Activated T-helper 17 cell treated with anti-CD3 and anti-CD28 coated beads, Interleukin-2, amount 50 U/mL, for 72 hours (primary cell): ENCODE results near the gene NFKBIE. TPM values are rescaled to one million over a fixed set of nuclear protein-coding genes. Genes with fewer than 3 reads are reported as not detected.

Source experiments
- ATAC-seq: fragments of 150-1000 bp; cut with Tn5 transposase; replicated peaks from 2 replicates; pipeline ENCODE4 v1.10.0; 2021; ENCODE audit warnings: mild to moderate bottlenecking, moderate library complexity
- H3K27ac Mint-ChIP-seq: one replicate; pipeline ENCODE4 v1.8.0; 2022; ENCODE audit warnings: mixed read lengths
- H3K27me3 Mint-ChIP-seq: one replicate; pipeline ENCODE4 v1.8.0; 2022; ENCODE audit warnings: mixed read lengths
- H3K36me3 Mint-ChIP-seq: one replicate; pipeline ENCODE4 v1.8.0; 2022; ENCODE audit warnings: low read depth, mild to moderate bottlenecking, mixed read lengths
- H3K4me1 Mint-ChIP-seq: one replicate; pipeline ENCODE4 v1.8.0; 2022; ENCODE audit warnings: mixed read lengths
- H3K4me3 Mint-ChIP-seq: one replicate; pipeline ENCODE4 v1.8.0; 2022; ENCODE audit warnings: mild to moderate bottlenecking, mixed read lengths
- H3K9me3 Mint-ChIP-seq: one replicate; pipeline ENCODE4 v1.8.0; 2022; ENCODE audit warnings: mixed read lengths
- total RNA-seq, 2 donors: library from RNA; stranded (reverse); gene quantifications; one replicate each; pipeline ENCODE4 v1.2.3, GENCODE V29; 2022

The NFKBIE gene
- total RNA-seq, 2 donors from 2014 or later: 20.5 to 26.9 TPM

DNA sequence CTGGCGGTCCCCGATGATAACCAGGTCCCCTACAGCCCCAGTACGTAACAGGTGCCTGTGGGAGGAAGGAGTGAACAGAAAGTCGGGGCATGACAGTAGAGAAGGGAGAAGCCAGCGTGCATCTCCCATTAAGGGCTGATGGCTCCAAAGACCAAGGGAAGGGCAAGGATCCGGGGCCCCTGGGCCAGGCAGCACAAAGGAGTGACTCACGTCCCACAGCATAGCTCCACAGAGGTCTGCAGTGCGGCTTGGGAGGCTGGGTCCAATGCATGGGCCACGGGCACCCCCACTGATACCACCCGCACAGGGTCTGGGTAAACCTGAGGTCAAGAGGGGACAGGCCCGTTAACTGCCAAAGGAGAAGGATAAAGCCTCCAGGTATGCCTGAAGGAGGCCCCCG lies 37.5 kb upstream of the NFKBIE start:
- Mint-ChIP-seq H3K4me3 (no peak overlapping the region), H3K9me3 (no peaks in the 10 kb centered on the region), H3K27ac (no peak overlapping the region), H3K36me3 (peaks cover 59% of the 10 kb centered on the region), H3K27me3 (peaks cover 6% of the 10 kb centered on the region), H3K4me1 (no peaks in the 10 kb centered on the region)
- ATAC-seq: no peak

DNA sequence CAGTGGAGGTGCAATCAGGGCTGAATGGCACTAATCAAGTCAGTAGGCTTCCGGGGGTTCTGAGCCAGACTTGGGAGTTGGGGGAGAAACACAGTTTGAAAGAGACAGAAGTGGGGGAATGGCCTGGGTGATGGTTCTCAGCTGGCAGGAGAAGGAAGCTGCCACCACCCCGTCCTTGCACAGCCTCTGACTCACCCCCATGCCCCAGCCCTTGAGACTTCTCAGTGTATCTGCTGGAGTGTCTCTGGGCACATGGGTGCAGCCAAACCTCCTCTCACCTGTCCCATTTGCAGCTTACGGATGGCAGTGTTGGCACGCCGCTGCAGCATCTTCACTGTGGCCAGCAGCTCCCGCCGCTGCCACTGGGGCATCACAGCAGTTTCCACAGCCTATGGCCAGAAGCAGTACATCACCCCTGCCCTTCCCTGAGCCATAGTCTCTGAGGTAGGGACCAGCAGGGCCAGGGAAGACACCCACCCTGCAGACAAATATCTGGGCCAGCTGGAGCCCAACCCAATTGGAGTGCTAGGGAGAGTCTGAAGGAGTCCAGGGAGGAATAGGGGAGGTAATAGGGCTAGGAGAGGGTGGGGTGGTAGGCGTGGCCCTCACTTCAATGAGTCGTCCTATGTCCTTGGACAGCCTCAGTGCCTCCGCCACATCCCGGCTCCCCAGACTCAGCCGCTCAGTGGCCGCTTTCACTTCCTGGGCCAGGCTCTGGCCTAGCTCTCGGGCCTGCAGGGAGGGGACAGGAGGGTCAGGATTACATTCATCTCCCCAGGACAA lies 36.6 kb upstream of the NFKBIE start:
- Mint-ChIP-seq H3K27ac (no peak overlapping the region), H3K4me1 (no peaks in the 10 kb centered on the region), H3K9me3 (no peaks in the 10 kb centered on the region), H3K36me3 (peaks cover 57% of the 10 kb centered on the region), H3K4me3 (no peak overlapping the region), H3K27me3 (peaks cover 8% of the 10 kb centered on the region)
- ATAC-seq: no peak

DNA sequence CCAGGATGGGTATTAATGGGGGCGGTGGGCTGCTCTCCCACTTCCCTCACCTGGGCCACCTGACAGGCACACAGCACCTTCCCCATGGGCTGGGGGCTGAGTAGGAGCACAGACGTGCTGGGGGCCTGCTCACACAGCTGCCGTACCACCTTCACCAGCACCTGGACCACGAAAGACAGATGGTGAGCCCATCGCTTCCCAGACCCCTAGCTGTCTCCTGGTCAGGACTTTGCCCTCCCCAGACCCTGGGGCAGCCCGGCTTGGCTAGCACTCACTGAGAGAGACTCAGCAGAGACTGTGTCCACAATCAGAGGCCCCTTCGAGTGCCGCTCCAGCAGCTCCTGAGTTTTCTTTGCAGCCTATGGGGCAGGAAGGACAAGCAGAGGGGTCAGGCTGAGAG lies 35.8 kb upstream of the NFKBIE start:
- peaks cover 16% of the 10 kb centered on the region for H3K27me3 Mint-ChIP-seq
- H3K4me3 Mint-ChIP-seq: no peak overlapping the region
- H3K9me3 Mint-ChIP-seq: no peaks in the 10 kb centered on the region
- no peak overlapping the region for H3K27ac Mint-ChIP-seq
- no peak for ATAC-seq
- H3K4me1 Mint-ChIP-seq: no peaks in the 10 kb centered on the region
- peaks cover 57% of the 10 kb centered on the region for H3K36me3 Mint-ChIP-seq

DNA sequence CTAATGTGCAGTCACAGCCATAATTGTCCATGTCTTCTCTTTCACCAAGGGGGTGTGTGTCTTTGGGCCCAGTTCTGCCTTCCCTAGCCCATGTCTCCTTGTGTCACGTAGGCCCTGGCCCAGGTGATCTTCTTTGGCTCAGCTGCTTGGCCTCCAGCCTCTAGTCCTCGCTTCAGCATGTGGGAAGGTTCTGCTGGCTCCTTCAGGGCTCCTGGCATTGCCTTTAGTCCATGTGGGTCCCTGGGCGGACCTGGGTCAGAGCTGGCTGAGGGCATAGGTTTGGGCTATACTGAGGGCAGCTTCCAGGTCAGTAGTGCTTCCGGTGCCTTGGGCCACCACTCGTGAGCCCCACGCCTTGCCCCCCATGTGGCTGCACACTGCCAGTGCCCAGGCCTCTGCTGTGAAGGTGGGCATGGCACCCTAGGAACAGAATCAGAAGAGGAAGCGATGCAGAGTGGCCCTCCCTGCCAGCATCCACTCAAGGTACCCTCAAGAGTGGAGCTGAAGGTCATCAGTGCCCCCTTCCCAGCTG lies 35.0 kb upstream of the NFKBIE start:
- H3K27me3 Mint-ChIP-seq: peaks cover 20% of the 10 kb centered on the region
- H3K27ac Mint-ChIP-seq: peak overlapping the region; percentile 15
- no peak overlapping the region for H3K4me3 Mint-ChIP-seq
- H3K9me3 Mint-ChIP-seq: no peaks in the 10 kb centered on the region
- no peaks in the 10 kb centered on the region for H3K4me1 Mint-ChIP-seq
- peaks cover 49% of the 10 kb centered on the region for H3K36me3 Mint-ChIP-seq
- no peak for ATAC-seq

DNA sequence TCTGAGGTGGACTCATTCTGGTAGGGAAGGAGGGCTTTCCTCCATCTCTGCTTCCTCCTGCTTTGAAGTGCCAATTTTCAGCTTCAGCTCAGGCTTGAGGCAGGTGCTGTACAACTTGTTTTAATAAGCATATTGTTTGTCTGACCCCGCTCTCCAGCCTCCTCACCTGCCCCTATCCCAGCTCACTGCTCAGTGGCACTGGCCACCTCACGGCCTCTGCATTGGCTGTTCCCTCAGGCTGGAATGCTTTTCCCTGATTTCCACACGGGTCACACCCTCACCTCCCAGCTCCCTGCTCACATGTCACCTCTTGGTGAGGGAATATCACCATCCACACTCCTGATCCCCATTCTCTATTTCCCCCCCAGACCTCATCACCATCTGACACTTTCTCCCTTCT lies 33.5 kb upstream of the NFKBIE start:
- Mint-ChIP-seq H3K36me3 (peaks cover 36% of the 10 kb centered on the region), H3K27ac (no peak overlapping the region), H3K9me3 (no peaks in the 10 kb centered on the region), H3K4me1 (no peaks in the 10 kb centered on the region), H3K27me3 (peaks cover 30% of the 10 kb centered on the region), H3K4me3 (no peak overlapping the region)
- no peak for ATAC-seq

DNA sequence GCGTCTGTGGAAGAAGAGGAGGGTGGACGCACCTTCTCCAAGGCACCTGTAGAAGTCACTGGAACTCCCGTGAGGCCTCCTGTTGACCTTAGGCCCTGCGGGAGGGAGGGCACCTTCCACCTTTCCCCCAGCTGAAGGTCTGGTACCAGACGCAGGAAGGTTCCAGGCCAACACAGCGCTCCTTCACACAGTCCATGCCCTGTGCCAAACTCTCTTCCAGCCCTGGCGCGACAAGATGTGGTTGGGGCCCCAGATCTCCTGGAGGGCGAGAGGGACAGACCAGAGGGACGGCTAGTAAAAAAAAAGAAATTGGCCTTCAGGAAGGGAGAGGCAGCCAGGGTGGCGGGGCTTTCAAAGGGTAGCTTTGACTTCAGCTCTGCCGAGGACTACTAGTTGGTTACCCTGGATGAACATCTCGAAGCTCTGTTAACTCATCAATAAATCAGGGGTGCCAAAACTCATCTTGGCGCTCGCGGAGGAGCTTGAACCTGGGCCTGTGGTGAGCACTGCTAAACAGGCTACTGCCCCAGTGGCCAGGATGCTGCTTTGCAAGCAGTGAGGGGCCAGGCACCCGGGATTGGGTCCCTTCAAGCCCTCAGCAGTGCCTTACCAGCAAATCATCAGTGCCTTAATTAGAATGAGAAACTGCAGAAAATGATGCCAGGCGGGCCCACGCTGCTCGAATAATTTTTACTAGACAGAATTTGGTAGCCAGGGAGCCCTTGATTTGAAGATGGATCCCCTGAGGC lies 32.9 kb upstream of the NFKBIE start:
- no peak overlapping the region for H3K27ac Mint-ChIP-seq
- H3K4me3 Mint-ChIP-seq: peak overlapping the region; percentile 34
- H3K27me3 Mint-ChIP-seq: peaks cover 34% of the 10 kb centered on the region
- peaks cover 30% of the 10 kb centered on the region for H3K36me3 Mint-ChIP-seq
- ATAC-seq: no peak
- no peaks in the 10 kb centered on the region for H3K9me3 Mint-ChIP-seq
- H3K4me1 Mint-ChIP-seq: no peaks in the 10 kb centered on the region

DNA sequence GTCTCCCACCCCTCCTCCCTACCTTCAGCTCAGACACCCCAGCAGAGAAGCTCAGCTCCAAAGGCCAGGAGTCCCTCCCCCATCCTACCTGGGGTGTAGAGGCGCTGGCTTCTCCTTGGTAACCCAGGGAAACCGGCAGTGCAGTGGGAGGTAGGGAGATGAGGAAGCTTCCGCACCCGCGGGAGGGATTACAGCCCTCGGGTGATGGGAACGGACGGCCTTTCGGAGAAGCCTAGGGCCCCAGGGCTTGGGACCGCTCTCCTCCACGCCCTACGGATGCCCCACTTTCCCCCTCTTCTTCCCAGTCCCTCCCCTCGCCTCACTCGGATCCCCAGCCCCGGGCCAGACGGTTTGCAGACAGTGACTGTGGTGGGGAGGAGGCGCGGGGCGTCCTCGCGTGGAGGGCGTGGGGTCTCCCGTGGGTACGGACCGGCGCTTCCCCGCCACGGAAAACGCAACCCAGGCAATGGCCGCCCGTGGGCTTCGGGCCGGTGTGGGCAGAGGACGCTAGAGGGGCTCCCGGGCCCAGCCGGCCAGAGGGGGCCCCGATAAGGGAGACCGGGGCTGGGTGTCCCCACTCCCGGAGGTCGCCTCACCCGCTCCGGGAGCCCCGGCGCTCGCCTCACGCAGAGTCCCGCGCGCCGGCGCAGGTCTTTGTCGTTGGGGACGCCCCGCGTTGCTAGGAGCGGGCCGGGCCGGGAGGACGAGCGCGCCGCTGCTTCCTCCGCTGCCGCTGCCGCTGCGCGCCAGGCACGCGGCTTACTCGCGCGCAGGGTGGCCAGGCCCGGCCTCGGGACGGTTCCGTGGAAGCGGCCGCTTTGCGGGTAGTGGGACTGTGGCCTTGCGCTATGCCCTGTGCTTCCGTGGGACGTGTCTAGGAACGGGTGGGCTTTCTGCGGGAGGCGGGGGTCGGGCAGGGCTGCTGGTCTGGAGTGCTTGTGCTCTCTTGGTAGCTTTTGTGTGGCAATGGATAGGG lies 32.0 kb upstream of the NFKBIE start:
- peak; percentile 72 for ATAC-seq
- no peaks in the 10 kb centered on the region for H3K4me1 Mint-ChIP-seq
- no peaks in the 10 kb centered on the region for H3K9me3 Mint-ChIP-seq
- H3K36me3 Mint-ChIP-seq: peaks cover 23% of the 10 kb centered on the region
- peak overlapping the region; percentile 37 for H3K4me3 Mint-ChIP-seq
- H3K27me3 Mint-ChIP-seq: peaks cover 36% of the 10 kb centered on the region
- H3K27ac Mint-ChIP-seq: no peak overlapping the region

DNA sequence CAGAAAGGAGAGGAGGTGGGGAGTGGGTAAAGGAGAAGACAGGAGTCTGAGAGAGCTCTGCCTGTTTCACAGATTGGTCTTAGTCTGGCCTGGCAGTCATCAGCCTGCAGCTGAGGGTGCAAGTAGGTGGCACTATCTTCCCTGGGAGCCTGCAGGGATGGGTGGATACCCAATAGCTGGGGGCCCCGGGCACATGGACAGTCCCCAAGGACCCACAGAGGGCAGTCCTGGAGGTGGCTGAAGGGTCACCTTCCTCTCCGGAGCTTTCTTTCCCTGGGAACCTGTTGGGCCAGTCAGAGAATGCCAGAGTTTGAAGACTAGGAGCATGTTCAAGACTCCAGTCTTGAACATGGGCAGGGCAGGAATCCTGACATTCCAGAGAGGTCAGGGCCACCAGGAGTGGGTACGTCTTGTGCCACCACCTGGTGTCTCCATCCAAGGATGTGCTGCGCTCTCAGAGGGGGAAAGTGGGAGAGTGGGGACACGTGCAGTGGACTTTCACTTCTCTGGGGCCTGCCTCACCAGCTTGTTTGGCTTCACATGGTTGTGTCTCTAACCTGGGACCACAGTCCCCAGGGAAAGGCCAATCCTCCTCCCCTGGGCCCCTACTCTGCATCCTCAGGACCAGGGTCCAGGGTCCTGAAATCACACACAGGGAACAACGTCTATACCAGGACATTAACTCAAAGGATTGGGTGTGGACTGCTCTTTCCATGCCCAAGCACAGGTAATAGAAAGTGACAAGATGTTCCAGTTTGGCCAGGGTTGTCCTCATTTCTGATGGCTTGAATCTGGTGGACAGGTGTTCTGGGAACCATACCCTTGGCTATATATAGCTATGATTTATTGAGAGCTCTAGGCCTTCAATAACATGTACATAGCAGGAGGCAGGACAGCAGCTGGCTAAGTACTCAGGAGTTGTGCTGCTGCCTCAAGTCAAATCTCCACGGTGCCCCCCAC lies 29.8 kb upstream of the NFKBIE start:
- H3K9me3 Mint-ChIP-seq: no peaks in the 10 kb centered on the region
- peaks cover 54% of the 10 kb centered on the region for H3K27me3 Mint-ChIP-seq
- no peaks in the 10 kb centered on the region for H3K4me1 Mint-ChIP-seq
- H3K27ac Mint-ChIP-seq: no peak overlapping the region
- ATAC-seq: no peak
- peaks cover 3% of the 10 kb centered on the region for H3K36me3 Mint-ChIP-seq
- H3K4me3 Mint-ChIP-seq: no peak overlapping the region

DNA sequence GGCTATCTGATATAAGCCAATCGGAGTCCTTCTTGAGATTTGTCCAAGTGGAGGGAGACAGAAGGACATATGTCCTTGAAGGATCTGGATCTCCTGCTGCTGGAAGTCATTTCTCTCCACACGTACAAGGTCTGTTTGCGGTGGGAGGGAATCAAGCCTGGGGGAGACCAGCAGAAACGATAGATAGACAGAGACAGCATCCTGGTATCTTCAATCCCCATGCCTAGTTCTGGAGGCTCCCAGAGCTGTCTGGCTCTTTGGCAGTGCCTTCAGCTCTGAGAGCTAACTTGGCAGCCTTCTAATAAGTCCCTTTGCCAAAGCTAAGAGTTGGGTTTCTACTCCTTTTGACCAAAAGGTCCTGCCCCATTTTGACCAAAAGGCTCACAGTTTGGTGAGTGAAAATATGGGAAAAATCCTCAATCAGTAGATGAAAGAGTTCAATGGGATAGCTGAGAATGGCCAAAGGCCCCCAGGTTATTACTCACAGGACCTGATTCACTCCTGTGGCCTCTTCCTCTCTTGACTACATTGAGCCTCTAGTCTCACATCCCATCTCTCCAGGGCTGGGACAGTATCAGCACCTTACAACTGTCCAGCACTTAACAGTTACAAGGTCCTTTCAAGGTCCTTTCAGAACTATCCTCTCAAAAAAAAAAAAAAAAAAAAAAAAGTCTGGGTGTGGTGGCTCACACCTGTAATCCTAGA lies 27.5 kb upstream of the NFKBIE start:
- Mint-ChIP-seq H3K9me3 (no peaks in the 10 kb centered on the region), H3K4me1 (no peaks in the 10 kb centered on the region), H3K36me3 (no peaks in the 10 kb centered on the region), H3K27ac (no peak overlapping the region), H3K27me3 (peaks cover 59% of the 10 kb centered on the region), H3K4me3 (no peak overlapping the region)
- no peak for ATAC-seq

DNA sequence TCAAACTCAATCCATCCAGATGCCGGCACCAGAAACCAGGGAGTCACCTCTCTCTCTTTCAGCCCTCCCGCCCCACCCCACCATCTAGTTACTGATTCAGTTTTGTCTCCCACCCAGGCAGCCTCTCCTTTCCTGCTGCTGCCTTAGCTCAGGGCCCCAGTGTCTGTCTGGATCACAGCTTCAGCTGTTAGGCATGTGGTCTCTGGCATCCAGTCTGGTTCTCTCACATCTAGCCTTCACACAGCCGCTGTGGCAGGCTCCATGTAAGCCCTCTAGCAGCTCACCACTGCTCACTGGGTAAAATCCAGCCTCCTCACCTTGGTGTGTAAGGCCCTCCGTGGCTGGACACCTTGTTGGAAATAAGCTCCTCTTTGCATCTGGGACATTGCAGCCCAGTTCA lies 26.5 kb upstream of the NFKBIE start:
- H3K4me1 Mint-ChIP-seq: no peaks in the 10 kb centered on the region
- H3K36me3 Mint-ChIP-seq: no peaks in the 10 kb centered on the region
- no peaks in the 10 kb centered on the region for H3K9me3 Mint-ChIP-seq
- ATAC-seq: no peak
- H3K27ac Mint-ChIP-seq: no peak overlapping the region
- H3K4me3 Mint-ChIP-seq: no peak overlapping the region
- peaks cover 64% of the 10 kb centered on the region for H3K27me3 Mint-ChIP-seq

DNA sequence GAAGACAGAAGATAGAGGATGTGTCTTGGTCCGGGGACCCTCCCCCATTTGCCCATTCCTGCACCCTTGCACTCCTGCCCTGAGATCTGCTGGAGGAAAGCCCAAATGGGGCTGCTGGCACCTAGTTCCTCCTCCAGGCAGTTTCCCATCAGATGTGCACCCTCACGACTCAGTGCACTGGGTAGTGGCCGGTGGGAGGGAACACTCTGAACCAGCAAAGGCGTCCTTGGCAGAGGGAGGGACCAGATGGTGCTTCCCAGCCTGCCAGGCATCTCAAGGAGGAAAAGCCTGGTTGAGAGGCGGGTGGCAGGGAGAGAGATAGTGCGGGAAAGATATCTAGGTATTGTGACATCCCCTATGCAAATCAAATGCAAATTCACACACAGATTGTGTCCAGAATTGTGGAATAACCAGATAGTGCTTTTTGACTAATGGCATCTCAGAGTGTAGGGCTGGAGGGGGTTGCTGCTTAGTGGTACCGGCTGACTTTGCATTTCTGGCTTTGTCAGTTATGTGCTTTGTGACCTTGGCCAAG lies 24.4 kb upstream of the NFKBIE start:
- Mint-ChIP-seq H3K27me3 (peaks cover 59% of the 10 kb centered on the region), H3K27ac (no peak overlapping the region), H3K36me3 (no peaks in the 10 kb centered on the region)

DNA sequence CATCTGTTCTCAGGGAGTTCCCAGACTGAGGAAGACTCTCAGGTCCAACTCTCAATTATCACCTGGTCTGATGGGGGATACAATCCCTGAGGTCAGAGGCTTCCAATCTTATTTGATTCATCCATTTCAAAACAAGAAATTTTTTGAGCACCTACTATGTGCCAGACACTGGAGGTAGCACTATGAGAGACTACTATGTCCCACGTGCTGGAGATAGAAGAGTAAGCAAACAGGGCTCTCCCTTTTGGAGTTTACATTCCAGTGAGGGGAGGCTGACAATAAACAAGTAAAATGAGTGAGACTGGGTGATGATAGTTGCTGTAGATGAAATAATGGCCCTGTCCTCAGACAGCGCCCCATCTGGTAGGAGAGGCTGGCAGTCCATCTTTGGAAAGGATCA lies 21.4 kb upstream of the NFKBIE start:
- no peaks in the 10 kb centered on the region for H3K4me1 Mint-ChIP-seq
- H3K4me3 Mint-ChIP-seq: no peak overlapping the region
- H3K27ac Mint-ChIP-seq: no peak overlapping the region
- no peak for ATAC-seq
- H3K9me3 Mint-ChIP-seq: no peaks in the 10 kb centered on the region
- no peaks in the 10 kb centered on the region for H3K36me3 Mint-ChIP-seq
- H3K27me3 Mint-ChIP-seq: peaks cover 53% of the 10 kb centered on the region

More for the DNA sequence above, 24.4 kb upstream of the NFKBIE start:
- H3K4me1 Mint-ChIP-seq: no peaks in the 10 kb centered on the region
- H3K4me3 Mint-ChIP-seq: no peak overlapping the region
- ATAC-seq: no peak
- H3K9me3 Mint-ChIP-seq: no peaks in the 10 kb centered on the region

DNA sequence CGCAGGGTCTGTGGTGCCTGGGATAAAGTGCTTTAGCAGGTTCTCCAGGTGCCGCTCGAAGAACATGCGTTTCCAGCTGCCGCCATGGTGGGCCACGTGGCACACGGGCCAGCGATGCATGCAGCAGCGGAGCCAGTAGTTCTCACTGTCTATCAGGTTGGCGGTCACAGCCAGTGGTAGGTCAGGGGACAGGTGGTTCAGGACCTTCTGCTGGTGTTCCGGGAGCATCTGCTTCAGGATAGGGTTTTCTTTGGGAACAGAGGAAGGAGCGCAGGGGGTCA lies 20.9 kb upstream of the NFKBIE start:
- Mint-ChIP-seq H3K27me3 (peaks cover 49% of the 10 kb centered on the region), H3K36me3 (no peaks in the 10 kb centered on the region), H3K27ac (no peak overlapping the region), H3K4me1 (no peaks in the 10 kb centered on the region), H3K4me3 (no peak overlapping the region), H3K9me3 (no peaks in the 10 kb centered on the region)
- no peak for ATAC-seq
